PC-9 (cell line): Measurements from ENCODE around the gene LYST. TPM values are rescaled to one million over a fixed set of nuclear protein-coding genes. Genes with fewer than 3 reads are reported as not detected.

Experiments used
- BruUV-seq: library from RNA; stranded (reverse); fragments of 400-500 nt; replicated peaks from 2 replicates; lab custom pipeline; 2021; lab: Mats Ljungman, UMichigan
- CTCF ChIA-PET: fragments of 300-600 bp; sonication (Branson Sonifier 250); formaldehyde crosslinking; loops from one replicate; lab custom pipeline; 2022; ENCODE audit warnings: antibody characterized with exemption; lab: Charles Lee
- POLR2A ChIA-PET: fragments of 300-600 bp; sonication (Branson Sonifier 250); formaldehyde crosslinking; loops from one replicate; lab custom pipeline; 2022; ENCODE audit warnings: antibody characterized with exemption; ENCODE audit not compliant: unreplicated experiment; lab: Charles Lee
- DNase-seq, 2 experiments: peaks; one replicate each; pipeline versions ENCODE4 v3.0.0 to v3.0.0-alpha.2; 2015 to 2022; ENCODE audit warnings: mixed read lengths in 1 of 2
- H2AFZ ChIP-seq: fragments of 200-600 bp; sonication (generic); 2 replicates; pipeline ENCODE4 v1.8.1; 2017; ENCODE audit warnings: antibody characterized with exemption
- H3F3A ChIP-seq: fragments of 200-600 bp; sonication (generic); 2 replicates; pipeline ENCODE4 v1.8.1; 2017; ENCODE audit warnings: antibody characterized with exemption, mild to moderate bottlenecking, low read depth; ENCODE audit not compliant: insufficient read depth
- H3K27ac ChIP-seq: fragments of 200-600 bp; sonication (generic); 2 replicates; pipeline ENCODE4 v1.6.1; 2016; ENCODE audit warnings: mixed run types
- H3K27me3 ChIP-seq: fragments of 200-600 bp; sonication (generic); 2 replicates; pipeline ENCODE4 v1.6.1; 2016; ENCODE audit warnings: low read depth, mixed run types; ENCODE audit not compliant: insufficient read depth
- H3K36me3 ChIP-seq: fragments of 200-600 bp; sonication (generic); 2 replicates; pipeline ENCODE4 v1.6.1; 2016; ENCODE audit warnings: low read depth, mixed run types
- H3K4me1 ChIP-seq: fragments of 200-600 bp; sonication (generic); replicated peaks from 2 replicates; pipeline ENCODE4 v1.6.1; 2016; ENCODE audit warnings: mixed run types; ENCODE audit not compliant: insufficient read depth
- H3K4me2 ChIP-seq: fragments of 200-600 bp; sonication (generic); 2 replicates; pipeline ENCODE4 v1.6.1; 2017; ENCODE audit warnings: mixed run types
- H3K4me3 ChIP-seq: fragments of 200-600 bp; sonication (generic); 2 replicates; pipeline ENCODE4 v1.6.1; 2016; ENCODE audit warnings: mixed run types
- H3K79me2 ChIP-seq: fragments of 200-600 bp; sonication (generic); 2 replicates; pipeline ENCODE4 v1.6.1; 2017; ENCODE audit warnings: low read depth, mixed run types
- H3K9me2 ChIP-seq: fragments of 200-600 bp; sonication (generic); 2 replicates; pipeline ENCODE4 v1.8.1; 2017; ENCODE audit warnings: mild to moderate bottlenecking; ENCODE audit not compliant: insufficient read depth
- H3K9me3 ChIP-seq: fragments of 200-600 bp; sonication (generic); 2 replicates; pipeline ENCODE4 v1.8.1; 2016; ENCODE audit warnings: low read depth; ENCODE audit not compliant: insufficient read depth
- H4K20me1 ChIP-seq: fragments of 200-600 bp; sonication (generic); 2 replicates; pipeline ENCODE4 v1.8.1; 2017; ENCODE audit not compliant: insufficient read depth
- CTCF ChIP-seq: fragments of 200-600 bp; sonication (generic); conservative IDR thresholded peaks from 2 replicates; pipeline ENCODE4 v1.6.1; 2017; ENCODE audit warnings: mixed run types, antibody characterized with exemption, mild to moderate bottlenecking, moderate library complexity
- EZH2 ChIP-seq: fragments of 200-600 bp; sonication (generic); IDR thresholded peaks from 2 replicates; pipeline ENCODE4 v1.8.0; 2017; ENCODE audit warnings: antibody characterized with exemption, low read depth
- intact Hi-C: fragments of 100-400 bp; cut with micrococcal nuclease; formaldehyde crosslinking; loops from one replicate; pipeline ENCODE4 v1.10.0; 2022; ENCODE audit not compliant: unreplicated experiment
- total RNA-seq: library from RNA; stranded (reverse); gene quantifications from 2 replicates; pipeline ENCODE4 v1.2.3, GENCODE V29; 2021

The LYST gene
- total RNA-seq, 1 experiment from 2014 or later: 14.1 TPM

- POLR2A ChIA-PET: interaction anchor here (0.6 kb wide), 1 partner anchor 11 kb away, joined by 3 read pairs; no protein-coding TSS in a partner anchor
- TF ChIP-seq EZH2 (no peak), CTCF (no peak)
- intact Hi-C loops: no loop called here
- no peaks in the 10 kb centered on the region for H3F3A ChIP-seq
- no peaks in the 10 kb centered on the region for H3K4me1 ChIP-seq
- H3K4me3 ChIP-seq: no peak overlapping the region
- no peaks in the 10 kb centered on the region for H3K9me2 ChIP-seq
- no peak overlapping the region for H3K4me2 ChIP-seq
- CTCF ChIA-PET: no interaction called here
- H3K36me3 ChIP-seq: 0 out of 2 replicates have a peak, but pooled peaks cover 8% of the 10 kb centered on the region
- H3K27me3 ChIP-seq: no peaks in the 10 kb centered on the region
- H4K20me1 ChIP-seq: no peaks in the 10 kb centered on the region
- no peaks in the 10 kb centered on the region for H3K79me2 ChIP-seq
- no peak overlapping the region for H3K27ac ChIP-seq
- no peaks in the 10 kb centered on the region for H3K9me3 ChIP-seq
- no TSS peak for BruUV-seq
- H2AFZ ChIP-seq: no peak overlapping the region
- DNase-seq: no peak
Observed at GRCh38 chr1:235832011-235832410, 34.7 kb downstream of the LYST start.

GRCh38 chr1:235831148-235831547 lies 35.6 kb downstream of the LYST start:
- Histone ChIP-seq H2AFZ (no peak overlapping the region), H3K27me3 (no peaks in the 10 kb centered on the region), H3F3A (no peaks in the 10 kb centered on the region), H4K20me1 (no peaks in the 10 kb centered on the region), H3K4me3 (no peak overlapping the region), H3K27ac (no peak overlapping the region), H3K4me2 (no peak overlapping the region), H3K4me1 (peaks cover 6% of the 10 kb centered on the region), H3K9me2 (no peaks in the 10 kb centered on the region), H3K9me3 (no peaks in the 10 kb centered on the region), H3K79me2 (no peaks in the 10 kb centered on the region), H3K36me3 (0 out of 2 replicates have a peak, but pooled peaks cover 8% of the 10 kb centered on the region)
- ChIA-PET CTCF (interaction anchor here (1.0 kb wide), 1 partner anchor 11 kb away, joined by 3 read pairs; no protein-coding TSS in a partner anchor), POLR2A (interaction anchor here (0.7 kb wide), 1 partner anchor 188 kb away, joined by 10 read pairs; no protein-coding TSS in a partner anchor)
- no TSS peak for BruUV-seq
- TF ChIP-seq EZH2 (no peak), CTCF (no peak)
- intact Hi-C loops: no loop called here
- no peak for DNase-seq

- ChIA-PET CTCF (interaction anchor here (0.6 kb wide), 1 partner anchor 30 kb away, joined by 3 read pairs; no protein-coding TSS in a partner anchor), POLR2A (no interaction called here)
- Histone ChIP-seq H3K27me3 (no peaks in the 10 kb centered on the region), H3K4me3 (no peak overlapping the region), H3K4me2 (no peak overlapping the region), H2AFZ (no peak overlapping the region), H3K27ac (no peak overlapping the region), H3F3A (no peaks in the 10 kb centered on the region), H3K9me3 (no peaks in the 10 kb centered on the region), H3K9me2 (no peaks in the 10 kb centered on the region), H4K20me1 (no peaks in the 10 kb centered on the region), H3K79me2 (no peaks in the 10 kb centered on the region), H3K4me1 (peaks cover 12% of the 10 kb centered on the region), H3K36me3 (0 out of 2 replicates have a peak, but pooled peaks cover 13% of the 10 kb centered on the region)
- BruUV-seq: no TSS peak
- intact Hi-C loops: no loop called here
- no peak for DNase-seq
- no peak for TF ChIP-seq EZH2
- TF ChIP-seq CTCF: no peak
Observed at GRCh38 chr1:235826102-235826854, 40.4 kb downstream of the LYST start.
